GM19238 (cell line): ENCODE results near the gene SLPI.

Experiments
- DNase-seq: peaks from one replicate; pipeline ENCODE4 v3.0.0; 2011; ENCODE audit warnings: low spot score; ENCODE audit not compliant: insufficient read length

Gene SLPI

GRCh38 chr20:45275338-45275737 lies 21.0 kb upstream of the SLPI start:
- no peak for DNase-seq

- DNase-seq = no peak
Measured at GRCh38 chr20:45269754-45270270, 15.4 kb upstream of the SLPI start.

GRCh38 chr20:45269056-45269455 lies 14.7 kb upstream of the SLPI start:
- no peak for DNase-seq

- DNase-seq = no peak
Measured at GRCh38 chr20:45268531-45268930, 14.2 kb upstream of the SLPI start.

GRCh38 chr20:45266977-45267376 lies 12.6 kb upstream of the SLPI start:
- DNase-seq = no peak

GRCh38 chr20:45263556-45264266 lies 9.3 kb upstream of the SLPI start:
- DNase-seq = no peak

GRCh38 chr20:45258664-45259063 lies 4.3 kb upstream of the SLPI start:
- no peak for DNase-seq

- DNase-seq = no peak
Measured at GRCh38 chr20:45258259-45258658, 3.9 kb upstream of the SLPI start.

- no peak for DNase-seq
Measured at GRCh38 chr20:45257711-45258110, 3.3 kb upstream of the SLPI start.

GRCh38 chr20:45257161-45257560 lies 2.8 kb upstream of the SLPI start:
- no peak for DNase-seq

GRCh38 chr20:45253261-45253660 lies 1.1 kb downstream of the SLPI start:
- no peak for DNase-seq

GRCh38 chr20:45251884-45252560 lies 2.3 kb downstream of the SLPI start:
- no peak for DNase-seq

- no peak for DNase-seq
Measured at GRCh38 chr20:45248609-45249008, 5.8 kb downstream of the SLPI start.

- no peak for DNase-seq
Measured at GRCh38 chr20:45247865-45248264, 6.5 kb downstream of the SLPI start.

GRCh38 chr20:45246109-45246508 lies 8.3 kb downstream of the SLPI start:
- no peak for DNase-seq

GRCh38 chr20:45238139-45238538 lies 16.2 kb downstream of the SLPI start:
- DNase-seq = no peak

GRCh38 chr20:45235995-45236394 lies 18.4 kb downstream of the SLPI start:
- no peak for DNase-seq

GRCh38 chr20:45230631-45231030 lies 23.7 kb downstream of the SLPI start:
- DNase-seq = no peak

GRCh38 chr20:45229264-45230056 lies 24.9 kb downstream of the SLPI start:
- no peak for DNase-seq

- DNase-seq = no peak
Measured at GRCh38 chr20:45226287-45226686, 28.1 kb downstream of the SLPI start.

GRCh38 chr20:45223136-45223535 lies 31.2 kb downstream of the SLPI start:
- no peak for DNase-seq

- DNase-seq = no peak
Measured at GRCh38 chr20:45221076-45221475, 33.3 kb downstream of the SLPI start, which contains the start of gene SEMG2. Gene SEMG2, plus strand, starts transcription at chr20:45221373. Its CDS starts 17 bp downstream, at chr20:45221390.
